HTR-8/SVneo (cell line): Measurements from ENCODE around the gene ASTE1.
"Not testable (repeated sequence)": the region's sequence is repeated elsewhere in the genome, so short reads cannot be mapped to it uniquely, and the experiment has no call there.

Experiments
- DNase-seq: peaks from one replicate; pipeline ENCODE4 v3.0.0; 2011; ENCODE audit warnings: low spot score, mixed read lengths; ENCODE audit not compliant: insufficient read length
- FAIRE-seq: peaks from 2 replicates; lab custom pipeline; 2011; peaks lifted over from hg19 to GRCh38; lab: Jason Lieb, UNC

ASTE1 gene

DNA sequence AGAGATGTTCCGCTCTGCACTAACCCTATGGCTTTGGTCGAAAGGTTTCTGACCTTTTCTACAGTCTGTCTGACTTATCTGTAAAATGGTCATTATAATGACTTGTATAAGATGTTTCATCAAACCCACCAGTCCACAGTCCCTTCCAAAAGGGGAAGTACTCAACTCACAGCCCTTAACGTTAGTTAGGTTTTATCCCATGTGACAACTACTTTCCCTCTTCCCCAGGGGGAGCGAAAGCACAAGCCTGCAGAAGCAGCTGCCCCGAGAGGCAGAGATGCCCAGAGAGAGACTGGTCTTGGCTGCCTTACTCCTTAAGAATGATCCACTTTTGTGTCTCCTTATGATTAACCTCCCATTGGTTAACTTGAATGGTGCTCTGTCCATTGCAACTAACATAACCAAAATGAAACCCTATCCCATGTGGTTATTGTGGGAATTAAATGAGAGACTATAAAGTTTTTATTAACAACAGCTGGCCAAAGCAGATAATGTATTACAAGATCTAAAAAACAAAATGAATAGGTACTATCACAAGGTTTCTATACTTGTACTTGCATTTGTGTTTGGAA lies 6.4 kb downstream of the ASTE1 start:
- DNase-seq (no peak), FAIRE-seq (no peak)

DNA sequence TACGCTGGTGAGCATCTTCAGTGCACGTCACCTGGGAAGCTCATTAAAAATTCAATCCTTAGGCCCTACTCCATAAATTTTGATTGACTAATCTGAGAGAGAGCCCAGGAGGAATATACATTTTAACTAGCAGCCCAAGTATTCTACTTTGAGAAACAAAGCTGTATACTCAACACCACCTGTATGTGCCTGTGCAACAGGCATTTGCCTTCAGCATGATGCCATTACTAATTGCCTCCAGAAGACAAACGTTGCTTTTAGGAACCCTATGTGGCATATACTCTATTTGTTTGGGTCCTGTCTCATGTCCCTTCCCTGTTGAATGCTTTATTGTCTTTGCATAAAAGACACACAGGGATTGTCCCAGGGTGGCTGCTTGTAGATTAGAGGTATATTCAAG lies 7.7 kb downstream of the ASTE1 start:
- no peak for DNase-seq
- no peak for FAIRE-seq

DNA sequence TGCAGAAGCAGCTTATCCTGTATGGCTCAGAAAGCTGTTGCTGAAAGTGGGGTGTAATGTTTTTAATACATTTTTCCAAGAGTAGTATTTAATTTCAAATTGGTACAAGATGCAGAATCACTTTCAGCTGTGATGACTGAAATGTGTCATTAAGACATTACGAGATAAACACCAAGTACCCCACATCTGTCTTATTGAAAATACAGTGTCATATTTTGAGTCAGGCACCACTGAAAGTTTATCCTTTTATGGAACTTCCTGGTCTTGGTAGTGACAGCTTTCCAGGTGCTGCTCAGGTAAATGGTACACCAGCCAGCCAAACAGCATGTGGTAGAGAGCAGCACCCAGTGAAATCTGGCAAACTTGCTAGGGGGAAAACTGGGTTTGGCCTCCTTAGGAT lies 16.9 kb downstream of the ASTE1 start:
- DNase-seq (no peak), FAIRE-seq (no peak)

DNA sequence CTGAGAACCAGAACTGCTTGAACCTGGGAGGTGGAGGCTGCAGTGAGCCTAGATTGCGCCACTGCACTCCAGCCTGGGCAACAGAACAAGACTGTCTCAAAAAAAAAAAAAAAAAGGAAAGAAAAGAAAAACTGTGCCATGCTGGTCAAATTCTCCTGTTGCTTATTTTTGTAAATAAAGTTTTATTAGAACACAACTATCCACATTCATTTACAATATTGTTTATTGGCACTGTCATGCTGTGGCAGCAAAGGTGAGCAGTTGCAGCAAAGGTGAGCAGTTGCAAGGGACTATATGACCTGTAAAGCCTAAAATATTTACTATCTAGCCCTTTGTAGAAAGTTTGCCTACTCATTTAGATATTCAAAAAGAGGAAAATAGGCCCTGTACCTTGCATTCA lies 18.3 kb downstream of the ASTE1 start:
- FAIRE-seq: no peak
- DNase-seq: no peak

DNA sequence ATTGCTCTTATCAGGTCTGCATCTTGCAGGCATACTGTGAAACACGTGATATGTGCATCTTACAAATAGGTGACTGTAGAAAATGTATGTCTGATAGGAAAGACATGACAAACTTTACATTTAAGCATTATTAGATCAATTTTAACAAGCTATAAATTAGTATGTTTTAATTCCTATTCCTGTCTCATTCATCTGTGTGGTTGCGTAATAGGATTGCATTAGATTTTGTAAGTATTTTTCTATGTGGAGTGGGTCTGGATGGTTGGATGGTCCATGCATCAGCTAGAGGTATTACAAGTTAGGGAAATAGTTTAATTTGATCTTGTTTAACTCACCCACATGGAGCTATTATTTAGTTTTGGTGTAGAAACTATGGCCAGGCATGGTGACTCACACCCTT lies 18.8 kb downstream of the ASTE1 start:
- DNase-seq (no peak), FAIRE-seq (no peak)

DNA sequence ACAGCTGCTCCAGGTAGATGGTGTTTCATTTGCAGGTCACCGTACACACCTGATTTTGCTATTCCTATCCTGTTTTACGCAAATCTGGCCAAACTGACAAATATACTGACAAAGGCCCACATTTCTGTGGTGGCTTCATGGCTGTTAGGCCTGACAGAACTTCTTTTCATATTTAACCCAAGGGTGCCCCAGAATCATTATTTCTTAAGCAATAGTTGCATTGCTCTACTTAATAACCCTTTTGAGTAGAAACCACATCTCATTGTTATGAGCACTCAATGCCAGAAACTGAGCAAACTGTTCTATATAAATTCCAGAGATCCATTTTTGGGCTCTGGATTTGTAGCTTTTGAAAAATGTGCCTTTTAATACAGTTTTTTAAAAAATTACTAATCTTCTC lies 19.4 kb downstream of the ASTE1 start:
- DNase-seq (no peak), FAIRE-seq (no peak)

DNA sequence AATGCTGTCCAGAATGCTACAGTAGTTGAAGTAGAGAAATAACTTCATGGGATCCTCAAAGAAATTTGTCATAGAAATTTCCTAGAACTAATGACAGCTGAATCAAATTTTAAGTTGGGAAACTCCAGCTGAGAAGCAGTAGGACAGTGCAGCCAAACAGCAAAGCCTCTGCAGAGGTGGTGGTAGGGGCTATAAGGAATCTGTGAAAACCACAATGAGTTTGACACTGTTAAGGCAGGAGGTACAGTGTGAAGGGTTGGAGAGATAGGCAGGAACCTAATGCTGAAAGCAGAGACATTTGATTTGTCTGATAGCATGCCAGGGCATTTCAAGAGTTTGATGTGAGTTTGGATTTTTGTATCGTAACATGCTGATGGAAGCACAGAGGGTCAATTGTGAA lies 22.0 kb downstream of the ASTE1 start:
- DNase-seq: no peak
- FAIRE-seq: no peak

DNA sequence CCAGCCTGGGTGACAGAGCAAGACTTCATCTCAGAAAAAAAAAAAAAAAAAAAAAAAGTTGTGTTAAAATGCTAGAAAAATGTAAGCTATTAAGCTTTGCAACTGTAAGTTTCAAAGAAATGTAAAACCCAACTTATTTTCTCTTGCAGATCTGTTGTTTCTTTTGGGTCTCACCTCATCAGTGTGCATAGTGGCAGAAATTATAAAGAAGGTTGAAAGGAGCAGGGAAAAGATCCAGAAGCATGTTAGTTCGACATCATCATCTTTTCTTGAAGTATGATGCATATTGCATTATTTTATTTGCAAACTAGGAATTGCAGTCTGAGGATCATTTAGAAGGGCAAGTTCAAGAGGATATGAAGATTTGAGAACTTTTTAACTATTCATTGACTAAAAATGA lies 25.6 kb downstream of the ASTE1 start:
- no peak for DNase-seq
- no peak for FAIRE-seq

DNA sequence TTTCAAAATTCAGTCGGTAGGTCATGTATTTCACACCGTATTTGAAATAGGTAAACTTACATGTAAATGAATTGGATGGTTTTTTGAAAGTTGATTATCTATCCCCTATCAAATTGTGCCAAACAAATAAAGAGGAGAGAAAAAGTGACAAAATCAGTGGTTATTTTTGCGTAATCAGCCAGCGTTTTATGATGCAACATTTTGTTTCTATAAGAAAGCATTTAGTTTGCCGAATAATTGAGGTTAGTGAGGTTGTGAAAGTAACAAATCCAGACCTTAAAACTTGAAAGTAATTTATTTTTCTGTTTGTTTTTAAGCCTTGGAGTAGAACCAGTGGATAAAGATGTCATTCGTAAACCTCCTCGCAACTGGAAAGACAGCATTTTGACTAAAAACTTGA lies 29.3 kb downstream of the ASTE1 start:
- no peak for DNase-seq
- no peak for FAIRE-seq

DNA sequence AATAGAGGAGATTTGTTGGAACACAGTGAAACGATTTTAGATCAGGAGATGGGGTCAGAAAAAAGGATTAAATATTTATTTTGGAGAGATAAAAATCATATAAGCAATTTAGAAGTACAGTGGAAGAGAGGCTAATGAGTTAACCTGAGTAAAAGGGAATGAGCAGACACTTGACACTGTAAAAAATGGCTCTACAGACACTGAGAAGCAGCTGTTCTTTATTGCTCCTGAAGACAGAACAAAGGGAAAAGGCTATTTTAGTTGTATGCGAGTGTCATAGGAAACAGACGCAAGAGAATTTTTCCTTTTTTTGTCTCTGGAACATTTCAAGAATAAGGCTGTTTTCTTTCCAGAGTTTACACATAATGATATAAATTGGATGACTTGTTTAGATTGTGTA lies 34.3 kb downstream of the ASTE1 start:
- FAIRE-seq (no peak), DNase-seq (no peak)

DNA sequence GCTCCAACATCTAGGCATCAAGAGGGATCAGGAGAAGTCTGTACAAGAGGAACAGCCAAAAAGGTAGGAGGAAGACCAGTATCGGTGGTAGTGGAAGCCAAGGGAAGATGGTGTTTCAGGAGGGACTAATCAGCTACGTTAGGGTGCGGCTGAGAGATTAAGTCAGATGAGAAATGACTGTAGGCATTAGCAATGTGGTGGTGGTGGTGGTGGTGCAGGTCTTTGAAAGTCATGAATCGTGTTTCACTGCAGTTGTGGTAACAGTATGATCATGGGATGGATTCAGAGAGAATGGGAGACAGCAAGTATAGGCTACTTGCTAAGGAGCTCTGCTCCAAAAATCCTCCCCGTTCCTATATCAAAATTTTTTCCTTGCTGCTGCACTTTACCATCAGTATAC lies 35.5 kb downstream of the ASTE1 start:
- DNase-seq (no peak), FAIRE-seq (no peak)

DNA sequence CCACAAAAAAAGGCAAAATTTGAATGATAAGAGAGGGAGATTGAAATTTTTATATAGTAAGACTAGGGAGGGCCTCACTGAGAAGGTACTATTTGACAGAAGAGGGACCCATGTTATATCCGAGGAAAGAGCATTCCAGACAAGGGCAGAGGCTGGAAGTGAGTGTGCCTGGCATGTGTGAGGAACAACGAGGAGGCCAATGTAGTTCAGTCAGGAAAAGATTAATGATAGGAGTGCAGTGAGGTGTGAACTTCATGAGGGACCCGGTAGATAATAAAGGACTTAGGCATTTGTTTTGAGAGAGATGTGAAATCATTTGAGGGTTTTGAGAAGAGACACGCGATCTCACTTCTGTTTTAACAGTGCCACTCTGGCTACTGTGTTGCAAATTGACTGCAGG lies 36.3 kb downstream of the ASTE1 start:
- no peak for FAIRE-seq
- no peak for DNase-seq

DNA sequence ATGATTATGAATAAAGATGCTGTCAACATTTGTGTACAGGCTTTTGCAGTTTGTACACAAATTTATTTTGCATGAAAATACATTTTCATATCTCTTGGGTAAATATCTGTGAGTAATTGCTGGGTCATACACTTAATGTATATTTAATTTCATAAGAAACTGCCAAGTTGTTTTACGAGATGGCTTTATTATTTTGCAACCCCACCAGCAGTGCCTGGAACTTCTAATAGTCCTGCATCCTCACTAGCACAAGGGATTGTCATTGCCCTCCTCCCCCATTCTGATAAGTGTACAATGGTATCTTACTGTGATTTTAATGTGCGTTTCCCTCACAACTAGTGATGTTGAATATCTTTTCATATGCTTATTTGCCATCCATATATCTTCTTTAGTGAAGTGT lies 45.2 kb downstream of the ASTE1 start:
- no peak for DNase-seq
- FAIRE-seq: no peak

DNA sequence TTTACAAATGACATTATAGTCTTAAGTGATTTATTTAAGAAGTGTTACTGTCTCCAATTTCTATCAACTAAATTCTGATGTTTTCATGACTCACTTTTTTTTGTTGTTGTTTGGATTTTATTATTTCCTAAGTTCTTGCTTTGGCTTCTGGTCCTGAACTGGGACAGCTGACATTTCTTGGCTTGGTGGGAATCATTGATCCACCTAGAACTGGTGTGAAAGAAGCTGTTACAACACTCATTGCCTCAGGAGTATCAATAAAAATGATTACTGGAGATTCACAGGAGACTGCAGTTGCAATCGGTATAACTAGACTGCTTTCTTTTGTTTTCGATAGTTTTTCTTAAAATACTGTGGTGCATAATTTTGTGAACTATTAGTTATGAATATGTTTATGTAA lies 47.5 kb downstream of the ASTE1 start:
- DNase-seq (no peak), FAIRE-seq (no peak)

DNA sequence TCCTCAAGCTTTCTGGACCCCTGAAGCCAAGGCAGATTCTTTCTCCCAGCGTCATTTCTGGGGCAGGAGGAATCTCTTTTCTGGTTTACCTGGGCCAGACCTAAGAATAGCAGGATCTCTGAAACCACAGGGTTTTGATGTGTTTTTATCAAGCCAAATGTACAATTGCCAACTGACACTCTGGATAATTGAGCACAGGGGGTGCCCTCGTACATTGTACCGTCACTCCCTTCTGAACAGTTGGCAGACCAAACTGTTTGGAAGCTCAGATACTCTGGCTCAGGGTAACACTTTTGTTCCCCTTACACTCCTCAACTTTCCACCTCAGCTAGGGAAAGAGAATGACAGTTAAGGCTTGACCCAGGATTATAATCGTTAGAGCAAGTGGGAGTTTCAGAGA lies 49.9 kb downstream of the ASTE1 start:
- FAIRE-seq (no peak), DNase-seq (no peak)

DNA sequence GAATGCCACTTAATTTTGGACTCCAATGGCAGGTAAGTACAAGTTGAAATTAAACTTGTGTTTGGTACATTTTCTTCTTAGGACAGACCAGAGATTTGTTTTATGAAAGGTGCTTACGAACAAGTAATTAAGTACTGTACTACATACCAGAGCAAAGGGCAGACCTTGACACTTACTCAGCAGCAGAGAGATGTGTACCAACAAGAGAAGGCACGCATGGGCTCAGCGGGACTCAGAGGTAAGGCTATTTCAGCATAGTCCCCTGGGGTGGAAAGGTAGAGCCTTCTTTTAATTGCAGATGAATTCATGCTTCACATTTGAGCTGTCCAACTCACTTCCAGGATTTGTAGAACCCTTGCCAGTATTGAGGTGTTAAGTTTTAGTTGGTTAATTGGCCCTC lies 51.4 kb downstream of the ASTE1 start:
- DNase-seq (no peak), FAIRE-seq (no peak)

DNA sequence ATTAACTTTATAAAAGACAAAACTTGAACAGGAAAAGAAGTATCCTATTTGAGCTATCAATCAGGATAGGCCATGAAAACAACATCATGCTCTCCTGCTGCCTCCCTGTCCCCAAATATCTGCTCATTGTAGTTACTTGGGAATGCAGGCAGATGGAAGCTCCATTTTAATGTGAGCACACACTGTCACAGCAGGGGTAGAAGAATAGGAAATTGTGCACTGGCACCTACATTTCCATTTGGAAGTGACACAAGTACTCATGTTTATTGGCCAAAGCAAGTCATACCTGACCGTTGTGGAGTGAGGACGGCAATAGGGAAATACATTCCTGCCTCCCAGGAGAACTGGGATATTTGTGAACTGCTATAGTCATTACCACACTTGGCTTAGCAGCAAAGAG lies 52.4 kb downstream of the ASTE1 start:
- DNase-seq: no peak
- no peak for FAIRE-seq

DNA sequence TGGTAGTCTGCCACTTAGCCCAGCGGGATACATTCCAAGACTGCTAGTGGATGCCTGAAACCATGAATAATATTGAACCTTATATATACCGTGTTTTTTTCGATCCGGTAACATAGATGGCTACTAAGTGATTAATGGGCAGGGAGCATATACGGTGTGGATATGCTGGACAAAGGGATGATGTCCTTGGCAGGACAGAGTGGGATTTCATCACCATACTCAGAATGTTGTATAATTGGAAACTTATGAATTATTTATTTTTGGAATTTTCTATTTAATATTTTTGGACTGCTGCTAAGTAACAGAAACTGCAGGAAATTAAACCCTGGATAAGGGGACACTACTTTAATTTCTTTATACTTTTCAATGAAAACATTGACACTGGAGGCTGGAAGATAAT lies 53.2 kb downstream of the ASTE1 start:
- DNase-seq (no peak), FAIRE-seq (no peak)

DNA sequence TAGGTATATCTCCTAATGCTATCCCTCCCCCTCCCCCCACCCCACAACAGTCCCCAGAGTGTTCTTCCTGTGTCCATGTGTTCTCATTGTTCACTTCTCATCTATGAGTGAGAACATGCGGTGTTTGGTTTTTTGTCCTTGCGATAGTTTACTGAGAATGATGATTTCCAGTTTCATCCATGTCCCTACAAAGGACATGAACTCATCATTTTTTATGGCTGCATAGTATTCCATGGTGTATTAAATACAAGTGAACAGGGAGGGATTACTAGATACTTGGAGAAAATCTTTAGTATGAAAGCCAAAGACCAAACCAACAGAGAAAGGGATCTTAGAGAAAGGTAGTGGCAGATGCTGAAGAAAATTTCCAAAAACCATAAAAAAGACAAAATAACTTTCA lies 54.0 kb downstream of the ASTE1 start:
- not testable (repeated sequence) for FAIRE-seq, DNase-seq

DNA sequence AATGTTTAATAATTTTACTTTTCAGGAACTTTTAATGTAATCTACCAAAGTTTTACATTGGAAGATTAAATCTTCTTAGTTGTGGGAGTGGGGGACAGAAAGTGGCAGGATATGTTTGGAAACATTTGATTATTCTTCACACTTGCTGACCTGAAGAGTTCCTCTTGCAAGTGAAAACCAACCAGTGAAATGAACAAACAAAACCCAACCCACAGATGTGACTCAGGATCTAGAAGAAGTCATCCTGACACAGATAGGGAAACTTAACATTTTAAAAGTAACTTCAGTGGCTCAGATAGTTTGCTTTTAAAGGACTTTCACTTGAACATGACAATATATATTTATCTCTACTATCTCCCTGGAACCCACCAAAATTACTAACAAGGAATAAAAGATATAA lies 55.4 kb downstream of the ASTE1 start:
- no peak for FAIRE-seq
- no peak for DNase-seq

DNA sequence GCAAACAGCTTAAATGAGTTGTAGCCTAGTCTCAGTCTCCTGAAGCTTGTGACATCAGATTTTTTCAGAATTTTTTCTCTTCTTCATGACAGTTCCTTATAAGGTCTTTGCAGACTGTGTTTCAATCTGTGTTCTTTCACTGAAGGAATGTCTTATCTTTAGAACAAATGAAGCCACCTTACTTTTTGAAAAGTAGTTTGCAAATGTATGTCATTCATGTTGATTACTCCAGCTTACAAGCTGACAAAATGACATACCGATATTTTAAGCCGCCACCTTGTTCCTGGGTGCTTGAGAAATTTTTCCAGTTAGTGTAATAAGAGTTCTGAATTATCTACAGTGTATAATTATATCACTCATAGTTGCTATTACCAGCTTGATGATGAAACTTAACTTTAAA lies 57.0 kb downstream of the ASTE1 start:
- FAIRE-seq: no peak
- no peak for DNase-seq

DNA sequence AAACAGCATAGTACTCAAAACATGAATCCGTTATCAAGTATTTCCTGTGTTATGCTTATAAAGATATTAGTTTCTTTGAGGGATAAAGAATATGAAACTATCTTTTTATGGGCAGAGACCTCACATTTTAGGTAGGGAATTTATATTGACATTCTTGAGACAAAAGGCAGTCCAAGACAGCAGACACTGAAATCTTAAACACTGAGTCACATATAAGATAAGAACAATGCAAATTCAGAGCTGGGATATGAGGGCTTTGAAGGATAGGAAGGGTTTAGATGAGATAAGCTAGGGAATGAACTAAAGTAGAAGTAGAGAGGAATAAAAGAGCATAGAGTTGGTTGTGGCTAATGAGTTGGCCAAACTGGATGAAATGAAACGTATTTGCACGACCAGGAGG lies 58.4 kb downstream of the ASTE1 start:
- no peak for FAIRE-seq

DNA sequence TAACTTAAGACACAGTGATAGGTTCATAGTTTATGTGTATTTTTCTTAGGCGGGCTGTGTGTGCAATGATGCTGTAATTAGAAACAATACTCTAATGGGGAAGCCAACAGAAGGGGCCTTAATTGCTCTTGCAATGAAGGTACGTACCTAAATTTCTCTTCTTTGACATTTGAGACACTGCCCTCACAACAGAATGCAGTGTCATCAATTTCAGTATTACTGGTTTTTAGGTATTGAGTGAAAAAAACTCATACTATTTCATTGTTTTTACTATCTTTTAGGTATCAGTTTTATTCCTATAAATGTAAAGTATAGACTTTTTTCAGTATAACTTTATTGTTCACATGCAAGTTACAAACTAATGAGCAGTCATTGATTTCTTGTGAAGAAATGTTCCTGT lies 59.3 kb downstream of the ASTE1 start:
- FAIRE-seq: no peak

More for the DNA sequence above, 58.4 kb downstream of the ASTE1 start:
- DNase-seq: no peak

More for the DNA sequence above, 59.3 kb downstream of the ASTE1 start:
- no peak for DNase-seq
